ENCODE data around the gene MCTP1. TPM values are rescaled to one million over a fixed set of nuclear protein-coding genes. Genes with fewer than 3 reads are reported as not detected.

The MCTP1 gene
- total RNA-seq, 1 experiment from 2014 or later: 25.8 TPM

- H3K36me3 ChIP-seq (ENCODE audit: insufficient read depth, low read length, poor library complexity, severe bottlenecking): no peaks in the 10 kb centered on the region
- CTCF ChIA-PET: no interaction called here
- H3K4me3 ChIP-seq (ENCODE audit: low read depth, low read length, poor library complexity, severe bottlenecking): no peak overlapping the region
- POLR2A ChIA-PET (ENCODE audit: low non-redundant PET): no interaction called here
- intact Hi-C loops (cut with micrococcal nuclease; ENCODE audit: unreplicated experiment): no loop called here
- no peaks in the 10 kb centered on the region for H3K27me3 ChIP-seq (replicated peaks; ENCODE audit: insufficient read depth, low read depth, low read length, poor library complexity)
- BruUV-seq (replicated peaks): no TSS peak
- H3K9me3 ChIP-seq (ENCODE audit: low read depth, low read length, poor library complexity, severe bottlenecking): no peaks in the 10 kb centered on the region
- no peaks in the 10 kb centered on the region for H3K4me1 ChIP-seq (ENCODE audit: insufficient read depth, low read length, poor library complexity, severe bottlenecking)
- no peak overlapping the region for H3K27ac ChIP-seq (ENCODE audit: low read depth, low read length, poor library complexity, severe bottlenecking)
- no peak for DNase-seq (ENCODE audit: low spot score)
- TF ChIP-seq, protein P1, sequence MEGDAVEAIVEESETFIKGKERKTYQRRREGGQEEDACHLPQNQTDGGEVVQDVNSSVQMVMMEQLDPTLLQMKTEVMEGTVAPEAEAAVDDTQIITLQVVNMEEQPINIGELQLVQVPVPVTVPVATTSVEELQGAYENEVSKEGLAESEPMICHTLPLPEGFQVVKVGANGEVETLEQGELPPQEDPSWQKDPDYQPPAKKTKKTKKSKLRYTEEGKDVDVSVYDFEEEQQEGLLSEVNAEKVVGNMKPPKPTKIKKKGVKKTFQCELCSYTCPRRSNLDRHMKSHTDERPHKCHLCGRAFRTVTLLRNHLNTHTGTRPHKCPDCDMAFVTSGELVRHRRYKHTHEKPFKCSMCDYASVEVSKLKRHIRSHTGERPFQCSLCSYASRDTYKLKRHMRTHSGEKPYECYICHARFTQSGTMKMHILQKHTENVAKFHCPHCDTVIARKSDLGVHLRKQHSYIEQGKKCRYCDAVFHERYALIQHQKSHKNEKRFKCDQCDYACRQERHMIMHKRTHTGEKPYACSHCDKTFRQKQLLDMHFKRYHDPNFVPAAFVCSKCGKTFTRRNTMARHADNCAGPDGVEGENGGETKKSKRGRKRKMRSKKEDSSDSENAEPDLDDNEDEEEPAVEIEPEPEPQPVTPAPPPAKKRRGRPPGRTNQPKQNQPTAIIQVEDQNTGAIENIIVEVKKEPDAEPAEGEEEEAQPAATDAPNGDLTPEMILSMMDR (conservative IDR thresholded peaks at IDR 0.05; ENCODE audit: low read depth, low read length): no peak
- TF ChIP-seq EZH2 (IDR thresholded peaks at IDR 0.05; ENCODE audit: borderline replicate concordance, low read depth, low read length, poor library complexity, severe bottlenecking): no peak
Measured at GRCh38 chr5:95110118-95110517, 174.8 kb downstream of the MCTP1 start.

- ChIA-PET CTCF (no interaction called here), POLR2A (ENCODE audit: low non-redundant PET) (no interaction called here)
- Histone ChIP-seq H3K36me3 (ENCODE audit: insufficient read depth, low read length, poor library complexity, severe bottlenecking) (no peaks in the 10 kb centered on the region), H3K4me1 (ENCODE audit: insufficient read depth, low read length, poor library complexity, severe bottlenecking) (no peaks in the 10 kb centered on the region), H3K9me3 (ENCODE audit: low read depth, low read length, poor library complexity, severe bottlenecking) (no peaks in the 10 kb centered on the region), H3K27ac (ENCODE audit: low read depth, low read length, poor library complexity, severe bottlenecking) (no peak overlapping the region), H3K27me3 (replicated peaks; ENCODE audit: insufficient read depth, low read depth, low read length, poor library complexity) (no peaks in the 10 kb centered on the region), H3K4me3 (ENCODE audit: low read depth, low read length, poor library complexity, severe bottlenecking) (no peak overlapping the region)
- no TSS peak for BruUV-seq (replicated peaks)
- intact Hi-C loops (cut with micrococcal nuclease; ENCODE audit: unreplicated experiment): no loop called here
- no peak for TF ChIP-seq EZH2 (IDR thresholded peaks at IDR 0.05; ENCODE audit: borderline replicate concordance, low read depth, low read length, poor library complexity, severe bottlenecking)
- TF ChIP-seq, protein P1 (conservative IDR thresholded peaks at IDR 0.05; ENCODE audit: low read depth, low read length): no peak
- no peak for DNase-seq (ENCODE audit: low spot score)
Measured at GRCh38 chr5:95107138-95107537, 177.8 kb downstream of the MCTP1 start.

GRCh38 chr5:95105638-95106037 is 179.3 kb downstream of the MCTP1 start:
- POLR2A ChIA-PET (ENCODE audit: low non-redundant PET): no interaction called here
- H3K36me3 ChIP-seq (ENCODE audit: insufficient read depth, low read length, poor library complexity, severe bottlenecking): no peaks in the 10 kb centered on the region
- no peak overlapping the region for H3K4me3 ChIP-seq (ENCODE audit: low read depth, low read length, poor library complexity, severe bottlenecking)
- TF ChIP-seq, protein P1 (conservative IDR thresholded peaks at IDR 0.05; ENCODE audit: low read depth, low read length): no peak
- no peak for TF ChIP-seq EZH2 (IDR thresholded peaks at IDR 0.05; ENCODE audit: borderline replicate concordance, low read depth, low read length, poor library complexity, severe bottlenecking)
- H3K27ac ChIP-seq (ENCODE audit: low read depth, low read length, poor library complexity, severe bottlenecking): no peak overlapping the region
- no peak for DNase-seq (ENCODE audit: low spot score)
- BruUV-seq (replicated peaks): no TSS peak
- CTCF ChIA-PET: no interaction called here
- no peaks in the 10 kb centered on the region for H3K27me3 ChIP-seq (replicated peaks; ENCODE audit: insufficient read depth, low read depth, low read length, poor library complexity)
- intact Hi-C loops (cut with micrococcal nuclease; ENCODE audit: unreplicated experiment): no loop called here
- H3K9me3 ChIP-seq (ENCODE audit: low read depth, low read length, poor library complexity, severe bottlenecking): no peaks in the 10 kb centered on the region
- no peaks in the 10 kb centered on the region for H3K4me1 ChIP-seq (ENCODE audit: insufficient read depth, low read length, poor library complexity, severe bottlenecking)
